ENCODE results near the gene IGF2BP3. TPM values are rescaled to one million over a fixed set of nuclear protein-coding genes. Genes with fewer than 3 reads are reported as not detected.
"Not testable (repeated sequence)": the region's sequence is repeated elsewhere in the genome, so short reads cannot be mapped to it uniquely, and the experiment has no call there.

The IGF2BP3 gene
- total and polyA plus RNA-seq, 10 of the 15 experiments (the other 5 are each of a cell fraction or from before 2014, with no cell fraction given) = 4.6 to 61.2 (median 36.9) TPM

DNA sequence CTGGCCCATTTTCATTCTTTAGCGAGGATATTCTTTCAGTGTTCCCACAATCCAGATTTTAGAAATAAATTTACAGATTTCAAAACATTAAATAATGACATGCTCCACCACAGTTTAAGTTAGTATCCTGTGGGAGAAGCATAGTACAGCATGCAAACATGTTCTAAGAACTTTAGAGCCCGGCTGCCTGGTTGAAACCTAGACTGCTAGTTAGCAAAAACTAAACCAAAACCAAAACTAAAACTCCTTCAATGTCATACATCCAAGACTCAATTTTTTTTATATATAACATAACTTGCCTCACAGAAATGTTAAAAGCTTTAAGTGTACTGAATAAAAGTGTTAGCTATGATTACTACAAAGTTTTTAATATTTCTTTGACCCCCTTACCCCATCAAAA, 44.5 kb upstream of the IGF2BP3 start:
- 0 out of 2 replicates have a peak, but pooled peaks have one; percentile 19 for TF ChIP-seq ZNF384 (IDR thresholded peaks at IDR 0.05; ENCODE audit: borderline replicate concordance, low read depth, low read length)
- TF ChIP-seq, protein P1, sequence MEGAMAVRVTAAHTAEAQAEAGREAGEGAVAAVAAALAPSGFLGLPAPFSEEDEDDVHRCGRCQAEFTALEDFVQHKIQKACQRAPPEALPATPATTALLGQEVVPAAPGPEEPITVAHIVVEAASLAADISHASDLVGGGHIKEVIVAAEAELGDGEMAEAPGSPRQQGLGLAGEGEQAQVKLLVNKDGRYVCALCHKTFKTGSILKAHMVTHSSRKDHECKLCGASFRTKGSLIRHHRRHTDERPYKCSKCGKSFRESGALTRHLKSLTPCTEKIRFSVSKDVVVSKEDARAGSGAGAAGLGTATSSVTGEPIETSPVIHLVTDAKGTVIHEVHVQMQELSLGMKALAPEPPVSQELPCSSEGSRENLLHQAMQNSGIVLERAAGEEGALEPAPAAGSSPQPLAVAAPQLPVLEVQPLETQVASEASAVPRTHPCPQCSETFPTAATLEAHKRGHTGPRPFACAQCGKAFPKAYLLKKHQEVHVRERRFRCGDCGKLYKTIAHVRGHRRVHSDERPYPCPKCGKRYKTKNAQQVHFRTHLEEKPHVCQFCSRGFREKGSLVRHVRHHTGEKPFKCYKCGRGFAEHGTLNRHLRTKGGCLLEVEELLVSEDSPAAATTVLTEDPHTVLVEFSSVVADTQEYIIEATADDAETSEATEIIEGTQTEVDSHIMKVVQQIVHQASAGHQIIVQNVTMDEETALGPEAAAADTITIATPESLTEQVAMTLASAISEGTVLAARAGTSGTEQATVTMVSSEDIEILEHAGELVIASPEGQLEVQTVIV (IDR thresholded peaks at IDR 0.05; ENCODE audit: borderline replicate concordance, partially characterized antibody) = no peak
- TF ChIP-seq, protein P2, sequence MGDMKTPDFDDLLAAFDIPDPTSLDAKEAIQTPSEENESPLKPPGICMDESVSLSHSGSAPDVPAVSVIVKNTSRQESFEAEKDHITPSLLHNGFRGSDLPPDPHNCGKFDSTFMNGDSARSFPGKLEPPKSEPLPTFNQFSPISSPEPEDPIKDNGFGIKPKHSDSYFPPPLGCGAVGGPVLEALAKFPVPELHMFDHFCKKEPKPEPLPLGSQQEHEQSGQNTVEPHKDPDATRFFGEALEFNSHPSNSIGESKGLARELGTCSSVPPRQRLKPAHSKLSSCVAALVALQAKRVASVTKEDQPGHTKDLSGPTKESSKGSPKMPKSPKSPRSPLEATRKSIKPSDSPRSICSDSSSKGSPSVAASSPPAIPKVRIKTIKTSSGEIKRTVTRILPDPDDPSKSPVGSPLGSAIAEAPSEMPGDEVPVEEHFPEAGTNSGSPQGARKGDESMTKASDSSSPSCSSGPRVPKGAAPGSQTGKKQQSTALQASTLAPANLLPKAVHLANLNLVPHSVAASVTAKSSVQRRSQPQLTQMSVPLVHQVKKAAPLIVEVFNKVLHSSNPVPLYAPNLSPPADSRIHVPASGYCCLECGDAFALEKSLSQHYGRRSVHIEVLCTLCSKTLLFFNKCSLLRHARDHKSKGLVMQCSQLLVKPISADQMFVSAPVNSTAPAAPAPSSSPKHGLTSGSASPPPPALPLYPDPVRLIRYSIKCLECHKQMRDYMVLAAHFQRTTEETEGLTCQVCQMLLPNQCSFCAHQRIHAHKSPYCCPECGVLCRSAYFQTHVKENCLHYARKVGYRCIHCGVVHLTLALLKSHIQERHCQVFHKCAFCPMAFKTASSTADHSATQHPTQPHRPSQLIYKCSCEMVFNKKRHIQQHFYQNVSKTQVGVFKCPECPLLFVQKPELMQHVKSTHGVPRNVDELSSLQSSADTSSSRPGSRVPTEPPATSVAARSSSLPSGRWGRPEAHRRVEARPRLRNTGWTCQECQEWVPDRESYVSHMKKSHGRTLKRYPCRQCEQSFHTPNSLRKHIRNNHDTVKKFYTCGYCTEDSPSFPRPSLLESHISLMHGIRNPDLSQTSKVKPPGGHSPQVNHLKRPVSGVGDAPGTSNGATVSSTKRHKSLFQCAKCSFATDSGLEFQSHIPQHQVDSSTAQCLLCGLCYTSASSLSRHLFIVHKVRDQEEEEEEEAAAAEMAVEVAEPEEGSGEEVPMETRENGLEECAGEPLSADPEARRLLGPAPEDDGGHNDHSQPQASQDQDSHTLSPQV (IDR thresholded peaks at IDR 0.05) = no peak
- no peak overlapping the region for H3K4me3 ChIP-seq
- SMC1A ChIA-PET (ENCODE audit: uncharacterized antibody, unreplicated experiment) = interaction anchor here (0.9 to 1.0 kb wide), 2 partner anchors 11 to 42 kb away, joined by 3 to 4 read pairs; no protein-coding TSS in a partner anchor
- POLR2A ChIA-PET = interaction anchor here (0.7 to 1.7 kb wide), 3 partner anchors 8 to 69 kb away, joined by 4 to 6 read pairs (median 5); no protein-coding TSS in a partner anchor
- no peak overlapping the region; the same call in 1 of the 2 replicates for H3K27ac ChIP-seq (ENCODE audit: control insufficient read depth, insufficient read depth)
- WGBS (ENCODE audit: insufficient coverage, insufficient replicate concordance, low lambda C conversion rate, missing lambda C conversion rate) = 52% methylated on average over 2 of the region's 2 CpGs
- H3K9me3 ChIP-seq (replicated peaks; ENCODE audit: control insufficient read depth, insufficient read depth, low read length) = no peaks in the 10 kb centered on the region; the same call in 2 of the 3 replicates
- no peaks in the 10 kb centered on the region for H3K27me3 ChIP-seq (replicated peaks in 1 of 2; ENCODE audit: control insufficient read depth in 2 of 2, insufficient read depth in 2 of 2, low read length in 1 of 2)
- CTCF ChIA-PET = interaction anchor here (1.0 to 1.4 kb wide), 3 partner anchors 8 to 85 kb away, joined by 3 to 5 read pairs (median 3); no protein-coding TSS in a partner anchor
- 0 out of 2 replicates have a peak, but pooled peaks cover 3% of the 10 kb centered on the region for H4K20me1 ChIP-seq (ENCODE audit: control insufficient read depth, insufficient read depth)
- peaks cover 18 to 66% of the 10 kb centered on the region in 2 experiments for H3K36me3 ChIP-seq (ENCODE audit: control insufficient read depth in 2 of 2, insufficient read depth in 2 of 2, low read length in 1 of 2)
- DNase-seq (ENCODE audit: low read depth, low spot score) = no peak
- RAD21 ChIA-PET (ENCODE audit: unreplicated experiment) = interaction anchor here (0.9 kb wide), 2 partner anchors 25 to 84 kb away, joined by 3 read pairs; no protein-coding TSS in a partner anchor
- intact Hi-C loops (cut with micrococcal nuclease; ENCODE audit: unreplicated experiment) (no loop called here), in situ Hi-C loops (cut with MboI) (no loop called here)
- no peak overlapping the region for H3K4me2 ChIP-seq (ENCODE audit: control insufficient read depth, insufficient read depth)
- H3K4me1 ChIP-seq (ENCODE audit: control insufficient read depth, insufficient read depth, low read length) = no peaks in the 10 kb centered on the region; the same call in 1 of the 2 replicates
- no TSS peak for BruUV-seq (replicated peaks)
- peak; percentile 66 for FAIRE-seq
- no peak overlapping the region for H2AFZ ChIP-seq (ENCODE audit: control insufficient read depth, low read depth, low read length)
- peak; percentile 79 for ATAC-seq
- no peak overlapping the region for H3K9ac ChIP-seq (ENCODE audit: control insufficient read depth, insufficient read depth, low read length)
- H3K79me2 ChIP-seq (ENCODE audit: control insufficient read depth, insufficient read depth, low read length) = peaks cover 26% of the 10 kb centered on the region

DNA sequence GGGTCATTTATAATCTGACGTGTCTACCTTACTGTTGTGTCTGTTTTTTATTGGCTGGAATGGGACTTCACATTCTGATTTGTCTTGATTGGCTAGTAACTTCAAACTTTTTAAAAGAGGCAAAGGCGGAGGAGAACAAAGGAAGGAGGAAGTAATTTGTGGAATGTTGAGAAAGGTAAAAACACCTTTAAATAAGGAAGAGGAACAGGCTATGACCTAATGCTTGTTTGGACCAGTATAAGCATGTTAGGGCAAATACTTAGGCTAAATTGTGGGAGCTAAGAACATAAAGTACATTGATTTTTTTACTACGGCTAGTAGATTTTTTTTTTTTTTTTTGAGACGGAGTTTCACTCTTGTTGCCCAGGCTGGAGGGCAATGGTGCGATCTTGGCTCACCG, 43.5 kb upstream of the IGF2BP3 start:
- H3K27me3 ChIP-seq (replicated peaks in 1 of 2; ENCODE audit: control insufficient read depth in 2 of 2, insufficient read depth in 2 of 2, low read length in 1 of 2); H3K4me1 ChIP-seq (ENCODE audit: control insufficient read depth, insufficient read depth, low read length); RAD21 ChIA-PET (ENCODE audit: unreplicated experiment); in situ Hi-C loops (cut with MboI); H3K4me3 ChIP-seq; DNase-seq (ENCODE audit: low read depth, low spot score); H2AFZ ChIP-seq (ENCODE audit: control insufficient read depth, low read depth, low read length); ATAC-seq; intact Hi-C loops (cut with micrococcal nuclease; ENCODE audit: unreplicated experiment); H3K9ac ChIP-seq (ENCODE audit: control insufficient read depth, insufficient read depth, low read length); FAIRE-seq; H4K20me1 ChIP-seq (ENCODE audit: control insufficient read depth, insufficient read depth); H3K9me3 ChIP-seq (replicated peaks; ENCODE audit: control insufficient read depth, insufficient read depth, low read length); H3K27ac ChIP-seq (ENCODE audit: control insufficient read depth, insufficient read depth); H3K4me2 ChIP-seq (ENCODE audit: control insufficient read depth, insufficient read depth): not testable (repeated sequence)
- SMC1A ChIA-PET (ENCODE audit: uncharacterized antibody, unreplicated experiment) = interaction anchor here (0.7 to 0.8 kb wide), 2 partner anchors 83 to 237 kb away, joined by 3 read pairs; no protein-coding TSS in a partner anchor
- Histone ChIP-seq H3K36me3 (ENCODE audit: control insufficient read depth in 2 of 2, insufficient read depth in 2 of 2, low read length in 1 of 2) (peaks cover 19 to 60% of the 10 kb centered on the region in 2 experiments), H3K79me2 (ENCODE audit: control insufficient read depth, insufficient read depth, low read length) (peaks cover 24% of the 10 kb centered on the region)
- POLR2A ChIA-PET = interaction anchor here (1.2 to 1.7 kb wide), 2 partner anchors 9 to 21 kb away, joined by 5 read pairs; no protein-coding TSS in a partner anchor
- TSS peak; percentile 58 for BruUV-seq (replicated peaks)
- CTCF ChIA-PET = interaction anchor here (1.2 kb wide), 1 partner anchor 15 kb away, joined by 3 read pairs; no protein-coding TSS in a partner anchor
- WGBS (ENCODE audit: insufficient coverage, insufficient replicate concordance, low lambda C conversion rate, missing lambda C conversion rate) = 92% methylated on average over 5 of the region's 6 CpGs

Measured in GM12878 (cell line).